Body of pancreas (tissue), 4 donors: ENCODE measurements around the gene ELOVL6. TPM values are rescaled to one million over a fixed set of nuclear protein-coding genes. Genes with fewer than 3 reads are reported as not detected.

Source experiments
- ATAC-seq: fragments of 150-250 bp; one replicate; pipeline ENCODE4 v1.9.1; 2016
- DNase-seq, 4 donors: peaks; one replicate each; pipeline ENCODE4 v3.0.0-alpha.2; 2019
- H3K27ac ChIP-seq, 4 donors: fragments of 200-600 bp; sonication (generic); 1 replicate in 3 of 4; 2 replicates in 1 of 4; pipeline versions ENCODE4 v1.5.1 to v1.6.1; 2016 to 2019; ENCODE audit warnings: mild to moderate bottlenecking in 1 of 4, mixed read lengths in 1 of 4, moderate library complexity in 1 of 4
- H3K27me3 ChIP-seq, 2 donors: fragments of 200-600 bp; sonication (generic); one replicate each; pipeline ENCODE4 v1.6.0; 2016; ENCODE audit warnings: mild to moderate bottlenecking in 1 of 2
- H3K36me3 ChIP-seq, 2 donors: fragments of 200-600 bp; sonication (generic); replicated peaks in 1 of 2; 2 replicates each; pipeline ENCODE4 v1.5.1; 2016; ENCODE audit warnings: low read depth in 2 of 2; ENCODE audit not compliant: insufficient read depth in 1 of 2
- H3K4me1 ChIP-seq: fragments of 200-600 bp; sonication (generic); one replicate; pipeline ENCODE4 v1.6.0; 2016
- H3K4me3 ChIP-seq, 2 donors: fragments of 200-600 bp; sonication (generic); 1 replicate in 1 of 2; 2 replicates in 1 of 2; pipeline ENCODE4 v1.5.1; 2016 to 2019
- H3K9me3 ChIP-seq, 3 donors: fragments of 200-600 bp; sonication (generic); 1 replicate in 2 of 3; 2 replicates in 1 of 3; pipeline ENCODE4 v1.5.1; 2016
- POLR2A ChIP-seq, 3 donors: fragments of 450-650 bp; IDR thresholded peaks; one replicate each; pipeline ENCODE4 v1.6.1; 2016; ENCODE audit warnings: antibody characterized with exemption in 3 of 3, mild to moderate bottlenecking in 2 of 3
- WGBS, 2 donors: methylation state at CpG; one replicate each; pipeline ENCODE4 v1.1.5; 2017; 5-methylcytosine and 5-hydroxymethylcytosine counted together
- intact Hi-C: fragments of 100-400 bp; cut with DNase I; formaldehyde crosslinking; loops from one replicate; pipeline ENCODE4 v1.15.1; 2023
- total RNA-seq, 2 donors: library from RNA; depleted of rRNA; stranded (reverse); fragments of >200 nt; gene quantifications; one replicate each; pipeline ENCODE4 v1.1.0, GENCODE V29; 2016
- TF ChIP-seq, protein P1 (sequence below), 7 experiments: fragments of 450-650 bp in 4 of 7; fragments of 200-600 bp in 3 of 7; sonication (generic) in 3 of 7; IDR thresholded peaks; one replicate each; pipeline ENCODE4 v1.5.1; 2016 to 2019; ENCODE audit warnings: antibody characterized with exemption in 7 of 7

Gene ELOVL6
- total RNA-seq, 2 donors from 2014 or later = 0.78 to 0.99 TPM

DNA sequence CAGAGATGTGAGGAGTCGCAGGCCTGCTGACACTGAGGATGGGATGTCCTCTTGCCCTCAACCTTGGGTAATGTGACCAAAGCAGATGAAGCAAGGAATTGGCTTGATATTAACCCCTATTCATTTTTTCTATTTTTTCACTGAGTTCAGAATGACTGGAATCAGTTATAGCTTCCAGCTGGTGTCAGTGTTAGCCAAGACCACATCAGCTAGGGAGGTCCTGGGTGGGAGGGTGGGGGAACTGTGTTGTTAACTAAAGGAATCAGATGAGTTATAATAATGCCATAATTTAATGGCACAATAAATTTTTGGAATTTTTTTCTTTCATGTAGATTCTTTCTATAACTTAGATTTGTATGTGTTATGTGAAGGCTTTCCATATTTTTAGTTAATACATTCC is 193.9 kb downstream of the ELOVL6 start:
- Histone ChIP-seq H3K4me1 (no peaks in the 10 kb centered on the region), H3K27me3 (no peaks in the 10 kb centered on the region), H3K4me3 (no peak overlapping the region), H3K9me3 (no peaks in the 10 kb centered on the region), H3K27ac (no peak overlapping the region), H3K36me3 (no peaks in the 10 kb centered on the region)
- DNase-seq (no peak), ATAC-seq (no peak)
- TF ChIP-seq, protein P1, sequence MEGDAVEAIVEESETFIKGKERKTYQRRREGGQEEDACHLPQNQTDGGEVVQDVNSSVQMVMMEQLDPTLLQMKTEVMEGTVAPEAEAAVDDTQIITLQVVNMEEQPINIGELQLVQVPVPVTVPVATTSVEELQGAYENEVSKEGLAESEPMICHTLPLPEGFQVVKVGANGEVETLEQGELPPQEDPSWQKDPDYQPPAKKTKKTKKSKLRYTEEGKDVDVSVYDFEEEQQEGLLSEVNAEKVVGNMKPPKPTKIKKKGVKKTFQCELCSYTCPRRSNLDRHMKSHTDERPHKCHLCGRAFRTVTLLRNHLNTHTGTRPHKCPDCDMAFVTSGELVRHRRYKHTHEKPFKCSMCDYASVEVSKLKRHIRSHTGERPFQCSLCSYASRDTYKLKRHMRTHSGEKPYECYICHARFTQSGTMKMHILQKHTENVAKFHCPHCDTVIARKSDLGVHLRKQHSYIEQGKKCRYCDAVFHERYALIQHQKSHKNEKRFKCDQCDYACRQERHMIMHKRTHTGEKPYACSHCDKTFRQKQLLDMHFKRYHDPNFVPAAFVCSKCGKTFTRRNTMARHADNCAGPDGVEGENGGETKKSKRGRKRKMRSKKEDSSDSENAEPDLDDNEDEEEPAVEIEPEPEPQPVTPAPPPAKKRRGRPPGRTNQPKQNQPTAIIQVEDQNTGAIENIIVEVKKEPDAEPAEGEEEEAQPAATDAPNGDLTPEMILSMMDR (IDR thresholded peaks at IDR 0.05) = no peak
- TF ChIP-seq POLR2A (IDR thresholded peaks at IDR 0.05) = no peak
- intact Hi-C loops = no loop called here
- WGBS, 2 donors = 91 to 96% methylated on average over 1 of the region's 1 CpG

DNA sequence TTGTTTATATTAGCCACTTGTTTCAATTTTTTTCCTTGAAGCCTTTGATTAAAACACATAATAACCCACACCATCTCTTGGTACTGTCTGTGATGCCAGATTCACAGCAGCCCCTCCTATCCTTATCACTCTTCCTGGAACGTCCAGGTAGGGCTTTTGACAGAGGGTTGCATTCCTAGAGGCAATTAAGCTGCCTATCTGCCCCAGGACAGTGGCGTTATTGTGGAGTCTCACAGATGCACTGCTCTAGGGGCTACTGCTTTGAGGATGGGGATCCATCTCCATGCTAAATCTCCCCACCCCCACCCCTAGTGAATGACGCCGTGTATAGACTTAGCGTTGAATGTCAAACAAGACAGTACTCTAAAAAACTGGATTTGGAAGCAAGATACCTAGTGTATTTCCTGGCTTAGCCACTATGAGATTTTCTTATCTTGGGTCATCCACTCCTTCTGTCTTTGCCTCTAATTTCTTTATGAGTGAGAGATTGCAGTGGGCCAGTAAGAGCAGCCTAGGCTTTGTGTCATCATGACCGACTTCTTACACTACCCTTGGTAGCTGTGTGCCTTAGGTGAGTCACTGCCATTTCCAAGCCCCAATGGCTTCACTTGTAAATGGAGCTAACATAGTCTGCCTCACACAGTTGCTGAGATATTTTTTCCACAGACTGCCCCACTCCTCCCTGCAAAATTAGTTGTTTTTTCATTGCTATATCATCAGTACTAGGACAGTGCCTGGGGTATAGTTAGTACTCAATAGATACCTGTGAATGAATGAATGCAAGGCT is 194.8 kb downstream of the ELOVL6 start:
- no peaks in the 10 kb centered on the region for H3K27me3 ChIP-seq
- DNase-seq (no peak), ATAC-seq (no peak)
- intact Hi-C loops = no loop called here
- TF ChIP-seq POLR2A (IDR thresholded peaks at IDR 0.05) = no peak
- TF ChIP-seq, protein P1 (IDR thresholded peaks at IDR 0.05) = no peak
- H3K4me3 ChIP-seq = no peak overlapping the region
- no peak overlapping the region for H3K27ac ChIP-seq
- H3K36me3 ChIP-seq = no peaks in the 10 kb centered on the region
- H3K4me1 ChIP-seq = no peaks in the 10 kb centered on the region
- H3K9me3 ChIP-seq = no peaks in the 10 kb centered on the region
- WGBS, 2 donors = 51 to 64% methylated on average over 6 of the region's 6 CpGs

DNA sequence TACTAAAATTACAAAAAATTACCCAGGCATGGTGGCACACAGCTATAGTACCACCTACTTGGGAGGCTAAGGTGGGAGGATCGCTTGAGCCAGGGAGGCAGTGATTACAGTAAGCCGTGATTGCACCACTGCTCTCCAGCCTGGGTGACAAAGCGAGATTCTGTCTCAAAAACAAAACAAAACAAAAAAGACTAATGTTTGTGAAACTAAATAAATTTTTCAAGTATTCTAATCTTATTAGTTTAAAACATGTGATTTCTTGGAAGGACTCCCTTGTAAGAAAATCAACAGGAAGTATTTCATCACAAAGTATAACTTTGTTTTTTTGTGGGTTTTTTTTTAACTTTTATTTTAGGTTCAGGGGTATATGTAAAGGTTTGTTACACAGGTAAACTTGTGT is 196.1 kb downstream of the ELOVL6 start:
- no peaks in the 10 kb centered on the region for H3K4me1 ChIP-seq
- intact Hi-C loops = no loop called here
- no peaks in the 10 kb centered on the region for H3K27me3 ChIP-seq
- TF ChIP-seq, protein P1 (IDR thresholded peaks at IDR 0.05) = no peak
- TF ChIP-seq POLR2A (IDR thresholded peaks at IDR 0.05) = no peak
- WGBS, 2 donors = 83 to 94% methylated on average over 3 of the region's 3 CpGs
- ATAC-seq (no peak), DNase-seq (no peak)
- no peaks in the 10 kb centered on the region for H3K36me3 ChIP-seq
- H3K4me3 ChIP-seq = no peak overlapping the region
- H3K9me3 ChIP-seq = no peaks in the 10 kb centered on the region
- no peak overlapping the region for H3K27ac ChIP-seq

DNA sequence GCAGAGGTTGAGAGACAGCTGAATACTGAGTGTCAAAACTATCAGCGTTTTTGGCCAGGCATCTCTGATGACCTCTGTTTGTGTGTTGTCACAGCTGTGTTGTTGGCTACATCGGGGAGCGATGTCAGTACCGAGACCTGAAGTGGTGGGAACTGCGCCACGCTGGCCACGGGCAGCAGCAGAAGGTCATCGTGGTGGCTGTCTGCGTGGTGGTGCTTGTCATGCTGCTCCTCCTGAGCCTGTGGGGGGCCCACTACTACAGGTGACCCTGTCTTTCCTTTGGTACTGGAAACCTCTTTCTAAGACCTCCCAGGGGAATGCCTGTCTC is 198.9 kb downstream of the ELOVL6 start:
- Histone ChIP-seq H3K9me3 (no peaks in the 10 kb centered on the region), H3K4me3 (no peak overlapping the region), H3K27me3 (no peaks in the 10 kb centered on the region), H3K4me1 (no peaks in the 10 kb centered on the region), H3K27ac (no peak overlapping the region), H3K36me3 (no peaks in the 10 kb centered on the region)
- no peak for DNase-seq
- intact Hi-C loops = loop anchor here (5.0 kb wide), 1 partner anchor 513 kb away; no protein-coding TSS in a partner anchor
- no peak for ATAC-seq
- WGBS, 2 donors = 10 to 42% methylated on average over 2 to 9 of the region's 9 CpGs
- no peak for TF ChIP-seq POLR2A (IDR thresholded peaks at IDR 0.05)
- TF ChIP-seq, protein P1 (IDR thresholded peaks at IDR 0.05) = no peak
